Stimulated activated CD4-positive, alpha-beta T cell treated with anti-CD3 and anti-CD28 coated beads, Interleukin-2, amount 100 ng/mL, for 4 hours (primary cell): Measurements from ENCODE around the gene MTM1.

ENCODE experiments used
- DNase-seq: peaks from one replicate; pipeline ENCODE4 v3.0.0-alpha.2; 2020; ENCODE audit warnings: low read depth

The MTM1 gene

DNA sequence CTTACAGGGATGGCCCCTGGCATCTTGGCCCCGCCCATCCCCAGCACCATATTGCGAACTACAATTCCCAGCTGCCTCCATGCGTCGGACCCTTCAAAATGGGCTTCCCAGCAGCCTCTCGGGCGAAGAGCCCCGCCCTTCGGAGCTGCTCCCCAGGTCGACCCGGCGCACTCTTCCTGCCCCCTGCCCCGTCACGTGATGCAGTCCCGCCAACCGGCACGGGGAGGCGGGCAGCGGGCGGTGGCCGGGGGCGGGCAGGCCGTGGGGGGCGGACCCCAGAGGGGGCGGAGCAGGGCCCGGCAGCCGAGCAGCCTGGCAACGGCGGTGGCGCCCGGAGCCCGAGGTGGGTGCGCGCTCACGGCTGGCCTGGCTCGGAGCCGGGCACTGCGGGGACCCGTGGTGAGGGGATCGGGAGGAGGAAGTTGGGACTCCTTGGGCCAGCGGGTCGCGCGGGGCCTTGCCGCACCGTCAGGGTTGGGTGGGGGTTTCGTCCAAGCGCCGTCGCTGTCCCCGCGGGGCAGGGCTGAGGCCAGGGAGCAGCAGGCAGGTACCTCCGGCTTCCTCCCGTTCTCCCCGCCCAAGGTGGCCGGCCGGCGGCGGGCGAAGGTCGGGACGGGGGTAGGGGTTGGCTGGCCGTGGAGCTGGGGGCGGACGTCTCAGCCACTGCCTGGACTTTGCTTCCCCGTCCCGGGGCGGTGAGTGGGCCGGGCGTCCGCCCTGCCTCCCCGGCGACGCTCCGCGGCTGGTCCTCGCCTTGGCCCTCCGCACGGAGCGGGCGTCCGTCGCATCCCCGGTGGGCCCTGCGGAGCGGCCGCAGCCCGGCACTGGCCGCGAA is at the start of gene MTM1:
Gene MTM1 (plus strand): TSS at position 302 of the 835 bp plus-strand sequence. CDS start 23,994 bp downstream, outside the sequence.
- DNase-seq = peak; percentile 88

DNA sequence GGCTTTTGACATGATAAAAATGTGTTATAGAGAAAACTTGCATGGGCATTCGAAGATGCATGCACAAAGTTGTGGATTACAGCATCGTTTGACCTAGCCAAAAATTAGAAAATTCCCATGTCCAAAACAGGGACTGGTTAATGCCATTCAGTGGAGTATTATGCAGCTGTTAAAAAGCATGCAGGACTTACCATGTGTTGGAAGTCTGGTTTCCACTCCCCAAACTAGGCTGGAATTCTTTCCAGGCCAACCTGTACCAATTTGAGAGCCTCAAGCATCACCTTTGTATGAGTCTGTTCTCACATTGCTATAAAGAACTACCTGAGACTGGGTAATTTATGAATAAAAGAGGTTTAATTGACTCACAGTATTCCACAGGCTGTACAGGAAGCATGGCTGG is 45.9 kb upstream of the MTM1 start:
- DNase-seq = no peak

DNA sequence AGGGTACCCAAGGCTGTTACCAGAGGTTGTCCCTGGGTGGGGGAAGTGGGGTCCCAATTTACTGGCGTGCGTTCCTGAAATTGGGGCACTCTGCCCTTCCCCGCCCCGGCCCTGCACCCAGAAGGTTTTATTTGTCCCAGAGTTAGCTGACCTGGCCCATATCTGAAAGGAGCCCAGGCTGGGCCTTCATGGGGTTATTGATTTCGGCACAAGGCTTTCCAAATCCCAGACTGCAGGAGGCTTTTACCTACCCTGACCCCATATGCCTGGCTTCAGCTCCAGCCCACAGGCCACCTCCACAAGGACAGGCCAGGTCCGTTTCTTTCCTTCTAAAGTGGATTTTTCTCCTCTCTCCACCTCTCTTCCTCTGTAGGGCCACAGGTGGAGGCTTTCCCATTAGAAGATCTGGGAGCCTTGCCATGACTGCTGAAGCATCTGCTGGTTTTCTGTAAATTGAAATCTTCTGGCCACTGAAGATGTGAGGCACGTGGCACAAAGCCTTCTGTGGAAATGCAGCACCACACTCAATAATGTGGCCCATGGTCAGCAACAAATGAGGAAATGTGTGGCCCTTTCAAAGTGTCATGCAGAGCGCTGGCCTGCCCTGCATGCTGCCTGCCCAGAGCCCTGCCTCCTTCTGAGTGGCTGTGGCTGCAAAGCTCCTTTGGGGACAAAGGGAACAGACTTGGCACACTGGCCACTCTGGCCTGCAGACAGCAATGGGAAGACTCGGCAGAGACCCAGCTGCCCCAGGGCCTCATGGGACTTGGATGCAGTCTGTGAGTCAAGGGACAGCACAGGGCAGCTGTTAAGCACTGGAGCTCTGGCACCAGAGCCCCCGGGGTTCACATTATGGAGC is 43.1 kb upstream of the MTM1 start:
- DNase-seq = no peak

DNA sequence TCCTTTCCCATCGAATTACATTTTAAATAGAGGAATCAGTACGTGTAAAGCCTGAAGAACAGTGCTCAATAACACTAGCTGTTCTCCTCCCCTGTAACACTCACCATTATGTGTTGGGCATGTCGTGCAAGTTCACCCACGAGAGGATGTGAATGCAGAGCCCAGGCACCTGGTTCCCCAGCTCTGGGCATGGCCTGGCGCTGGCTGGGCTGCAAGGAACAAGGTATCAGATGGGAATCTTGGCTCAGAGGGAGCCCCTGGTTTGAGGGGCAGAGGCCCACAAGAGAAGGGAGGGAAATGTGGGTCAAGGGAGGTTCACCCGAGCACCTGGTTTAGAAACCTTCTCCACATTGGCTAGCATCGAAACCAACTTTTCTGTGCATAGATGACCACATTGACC is 41.7 kb upstream of the MTM1 start:
- DNase-seq = no peak

DNA sequence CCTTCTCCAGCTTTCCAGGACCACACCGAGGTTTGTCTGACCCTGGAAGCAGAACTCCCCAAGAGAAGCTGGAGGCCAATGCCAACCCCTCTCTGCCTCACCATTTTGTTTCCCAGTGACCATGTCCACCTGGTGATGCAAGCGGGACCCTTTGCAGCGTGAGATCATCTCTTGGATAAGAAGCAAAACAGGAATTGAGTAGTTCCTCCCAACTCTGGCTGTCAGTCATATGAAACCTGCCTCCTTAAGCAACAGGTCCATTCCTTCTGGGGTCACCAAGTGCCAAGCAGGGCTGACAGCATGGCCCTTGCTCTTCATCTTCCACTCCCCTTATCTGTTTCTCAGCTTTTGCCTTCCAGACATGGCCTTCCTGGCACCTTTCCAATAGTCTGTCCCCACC is 41.3 kb upstream of the MTM1 start:
- DNase-seq = no peak

DNA sequence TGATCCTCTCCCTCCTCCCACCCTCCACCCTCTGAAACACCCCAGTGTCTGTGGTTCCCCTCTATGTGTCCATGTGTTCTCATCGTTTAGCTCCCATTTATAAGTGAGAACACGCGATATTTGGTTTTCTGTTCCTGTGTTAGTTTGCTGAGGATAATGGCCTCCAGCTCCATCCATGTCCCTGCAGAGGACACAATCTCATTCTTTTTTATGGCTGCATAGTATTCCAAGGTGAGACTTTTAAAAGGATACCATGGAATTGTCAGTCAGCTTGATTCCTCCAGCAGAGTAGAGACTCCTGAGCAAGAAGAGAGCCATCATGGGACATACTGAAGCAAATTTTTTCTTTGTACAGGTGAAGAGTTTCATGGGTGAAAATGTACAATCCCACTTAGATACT is 38.8 kb upstream of the MTM1 start:
- no peak for DNase-seq

DNA sequence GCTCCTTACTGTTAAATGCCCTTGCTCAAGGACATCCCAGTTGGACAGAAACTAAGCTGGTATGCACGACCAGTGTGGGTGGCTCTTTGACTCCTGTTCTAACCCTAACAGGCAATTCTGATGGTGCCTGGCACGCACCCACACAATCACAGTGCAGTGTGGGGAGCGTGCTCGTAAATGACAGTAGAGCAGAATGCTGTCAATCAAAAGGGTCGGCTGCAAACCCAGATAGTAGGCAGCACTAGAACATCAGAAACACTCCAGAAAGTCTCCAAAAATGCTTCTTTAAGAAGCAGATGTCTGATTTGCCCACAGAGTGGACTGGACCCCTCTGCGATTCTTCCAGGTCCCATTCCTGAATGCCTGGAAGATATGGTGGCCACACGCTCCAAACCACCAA is 37.6 kb upstream of the MTM1 start:
- DNase-seq = no peak

DNA sequence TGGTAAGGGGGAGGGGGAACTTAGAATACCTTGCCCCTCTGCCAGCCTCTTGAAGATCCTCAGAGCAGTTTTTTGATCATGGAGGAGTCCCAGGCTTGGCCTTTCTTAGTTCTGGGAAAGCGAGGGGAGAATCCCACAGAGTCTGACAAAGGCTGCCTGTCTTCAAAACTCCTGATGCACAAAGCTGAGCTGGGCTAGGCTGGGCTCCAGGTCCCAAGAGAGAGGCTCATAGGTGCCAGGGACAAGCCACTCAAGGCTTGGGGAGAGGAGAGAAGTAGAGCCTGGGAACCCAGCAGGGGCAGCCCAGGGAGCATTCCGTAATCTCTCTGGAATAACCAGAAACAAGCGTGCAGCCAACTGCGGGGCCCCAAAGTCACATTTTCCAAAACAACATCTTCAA is 37.0 kb upstream of the MTM1 start:
- DNase-seq = no peak

DNA sequence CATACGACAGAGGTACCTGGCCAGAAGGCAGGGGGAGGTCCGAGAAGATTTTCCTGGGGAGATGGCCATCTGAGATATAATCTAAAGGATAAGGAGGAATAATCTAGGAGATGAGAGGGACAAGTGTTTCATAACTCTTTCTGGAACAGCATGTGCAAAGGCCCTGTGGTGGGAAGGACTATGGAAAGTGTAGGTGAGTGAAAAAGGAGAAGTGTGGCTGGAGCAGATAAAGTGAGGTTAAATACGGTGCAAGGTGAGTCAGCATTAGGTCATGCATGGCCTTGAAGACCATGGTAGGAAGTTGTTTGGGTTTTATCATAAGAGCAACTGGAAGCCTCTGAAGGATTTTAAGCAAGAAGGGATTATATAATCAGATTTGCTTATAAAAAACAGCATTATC is 34.6 kb upstream of the MTM1 start:
- no peak for DNase-seq

DNA sequence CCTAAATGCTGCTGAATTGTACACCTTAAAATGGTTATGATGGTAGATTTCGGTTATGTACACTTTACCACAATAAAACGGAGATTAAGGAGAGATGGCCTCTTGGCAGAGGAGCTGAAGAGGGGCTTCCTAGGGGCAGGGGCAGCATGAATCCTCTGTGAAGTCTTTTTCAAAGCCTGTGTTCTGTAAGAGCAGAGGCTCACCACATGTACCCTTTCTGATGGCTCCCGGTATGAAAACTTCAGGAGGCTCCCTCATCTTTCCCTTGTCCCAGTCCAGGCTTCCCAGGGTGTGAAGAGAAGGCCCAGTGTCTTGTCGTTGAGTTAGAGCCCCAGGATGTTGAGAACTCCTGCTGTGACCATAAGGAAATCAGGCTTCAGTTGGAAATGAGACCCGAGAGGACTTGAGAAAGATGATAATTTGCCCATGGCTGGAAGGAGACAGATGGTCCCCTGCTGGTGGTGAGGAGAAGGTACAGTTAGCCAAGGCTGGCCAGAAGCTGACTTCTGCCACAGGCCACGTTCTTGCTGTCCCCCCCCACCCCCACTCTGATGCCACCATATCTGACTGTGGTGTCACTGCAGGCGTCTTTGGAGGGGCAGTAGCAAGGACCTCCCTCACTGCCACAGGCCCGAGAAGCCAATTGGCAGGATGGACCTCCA is 31.8 kb upstream of the MTM1 start:
- DNase-seq = no peak

DNA sequence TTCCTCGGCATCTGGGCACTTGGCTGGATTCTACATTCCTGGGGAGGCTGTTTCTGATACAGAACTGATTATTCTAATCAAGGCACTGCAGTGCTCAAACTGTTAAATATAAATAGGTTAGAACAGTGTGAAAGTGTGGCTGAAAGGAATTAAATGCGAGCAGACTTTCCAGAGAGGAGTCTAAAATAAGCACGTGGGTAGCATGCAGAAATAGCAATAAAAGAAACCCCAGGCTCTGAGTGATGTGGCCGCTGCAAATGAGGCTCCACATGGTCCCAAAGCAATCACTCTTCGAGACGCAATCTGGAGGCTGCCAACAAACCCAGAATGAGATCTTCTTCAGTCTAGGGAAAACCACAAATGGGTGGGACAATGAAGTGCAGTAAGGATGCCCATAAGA is 30.6 kb upstream of the MTM1 start:
- no peak for DNase-seq

DNA sequence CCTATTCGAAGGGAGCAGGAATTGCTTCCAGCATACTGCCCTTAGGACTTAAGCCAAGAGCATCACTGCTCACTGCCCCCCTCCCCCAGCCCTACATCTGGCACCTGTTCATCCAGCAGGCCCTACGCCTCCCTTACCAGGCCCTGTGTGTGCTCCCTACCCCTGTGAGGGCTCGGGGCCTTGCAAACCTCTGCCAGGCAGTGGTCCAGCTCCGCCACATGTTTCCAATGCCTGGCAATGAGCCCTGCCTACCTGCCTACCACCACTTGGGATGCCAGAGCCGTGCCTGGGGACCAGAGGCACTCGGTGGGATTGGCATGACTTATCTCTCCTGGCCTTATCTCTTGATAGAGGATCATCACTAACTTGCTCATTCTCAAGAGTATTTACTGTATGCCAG is 27.5 kb upstream of the MTM1 start:
- no peak for DNase-seq

DNA sequence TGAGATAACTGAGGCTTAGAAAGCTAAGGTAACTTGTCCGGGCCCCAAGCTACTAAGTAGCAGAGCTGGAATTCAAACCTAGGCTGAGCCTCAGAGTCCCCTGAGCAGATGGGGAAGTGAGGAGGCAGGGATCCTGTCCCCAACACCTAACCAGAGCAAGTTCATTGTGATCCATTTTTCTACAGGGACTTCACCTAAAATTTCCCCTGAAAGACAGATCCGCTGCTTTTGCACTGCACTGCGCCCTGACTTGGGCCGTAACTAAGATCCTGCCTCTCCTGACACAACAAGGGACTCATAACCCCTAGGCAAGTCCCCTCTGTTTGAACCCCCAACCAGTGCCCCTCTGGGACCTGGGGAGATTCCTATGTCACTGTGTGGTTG is 25.6 kb upstream of the MTM1 start:
- DNase-seq = no peak

DNA sequence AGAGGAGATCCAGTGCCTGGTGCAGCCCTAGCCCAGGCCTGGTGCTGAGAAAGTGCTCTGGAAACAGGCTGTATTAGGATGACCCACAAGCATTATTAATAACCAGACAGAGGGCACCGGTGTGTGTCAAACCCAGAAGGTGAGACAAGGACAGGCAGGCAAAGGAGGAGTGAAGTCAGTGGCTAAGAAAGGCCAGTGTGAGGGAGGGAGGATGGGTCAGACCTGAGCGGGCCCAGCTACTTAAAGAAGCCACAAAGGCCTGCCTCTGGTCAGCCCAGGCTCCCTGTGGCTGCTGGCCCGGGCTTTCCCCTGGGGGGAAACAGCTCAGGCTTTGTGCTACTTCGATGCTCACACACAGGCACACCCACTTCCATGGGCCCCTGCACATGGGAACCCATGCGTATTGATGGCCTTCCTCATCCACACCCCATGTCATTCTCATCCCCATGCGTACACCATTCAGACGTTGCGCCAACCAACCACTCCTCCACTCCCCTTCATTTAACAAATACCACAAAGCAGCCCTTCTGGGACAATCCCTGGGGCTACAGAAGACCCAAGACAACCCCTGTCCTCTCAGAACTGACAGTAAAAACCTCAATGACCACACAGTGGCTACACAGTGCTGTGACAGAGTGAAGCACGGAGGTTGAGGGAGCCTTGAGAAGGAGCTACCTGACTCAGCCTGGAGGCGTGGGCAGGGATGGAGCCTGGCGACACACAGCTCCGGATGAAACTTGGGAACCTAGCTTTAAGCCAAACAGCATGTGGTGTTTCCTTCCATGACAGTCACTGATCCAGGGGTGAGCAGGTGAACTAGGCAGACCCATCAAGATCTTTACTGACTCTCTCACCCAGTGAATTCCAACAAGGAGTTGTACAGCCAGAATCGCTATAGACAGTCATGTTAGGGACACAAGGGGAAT is 24.9 kb upstream of the MTM1 start:
- DNase-seq = no peak

DNA sequence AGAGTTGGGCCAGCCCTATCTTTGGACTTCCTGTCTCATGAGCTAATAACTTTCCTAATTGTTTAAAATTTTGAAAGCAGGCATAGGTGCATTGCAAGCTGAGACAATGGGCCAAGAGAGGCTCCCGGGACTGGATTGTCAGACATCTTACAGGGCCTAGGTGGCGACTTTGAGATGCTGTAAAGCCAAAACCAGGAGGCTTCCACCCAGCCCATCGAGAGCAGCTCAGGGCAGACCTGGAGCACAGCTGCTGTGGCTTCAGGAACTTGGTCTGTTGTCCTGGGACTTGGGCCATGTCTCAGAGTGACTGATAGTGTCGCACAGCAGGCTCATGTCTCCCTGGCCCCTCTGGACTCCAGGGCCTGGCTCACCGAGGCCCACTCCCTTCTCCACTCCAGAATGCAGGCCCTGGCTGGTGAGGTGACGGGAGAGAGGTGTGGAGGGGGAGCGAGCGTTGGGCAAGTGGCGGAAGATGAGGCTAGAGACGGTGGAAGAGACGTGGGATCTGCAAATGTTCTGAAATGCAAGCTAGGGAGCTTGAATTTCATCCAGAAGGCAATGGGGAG is 24.1 kb upstream of the MTM1 start:
- no peak for DNase-seq

DNA sequence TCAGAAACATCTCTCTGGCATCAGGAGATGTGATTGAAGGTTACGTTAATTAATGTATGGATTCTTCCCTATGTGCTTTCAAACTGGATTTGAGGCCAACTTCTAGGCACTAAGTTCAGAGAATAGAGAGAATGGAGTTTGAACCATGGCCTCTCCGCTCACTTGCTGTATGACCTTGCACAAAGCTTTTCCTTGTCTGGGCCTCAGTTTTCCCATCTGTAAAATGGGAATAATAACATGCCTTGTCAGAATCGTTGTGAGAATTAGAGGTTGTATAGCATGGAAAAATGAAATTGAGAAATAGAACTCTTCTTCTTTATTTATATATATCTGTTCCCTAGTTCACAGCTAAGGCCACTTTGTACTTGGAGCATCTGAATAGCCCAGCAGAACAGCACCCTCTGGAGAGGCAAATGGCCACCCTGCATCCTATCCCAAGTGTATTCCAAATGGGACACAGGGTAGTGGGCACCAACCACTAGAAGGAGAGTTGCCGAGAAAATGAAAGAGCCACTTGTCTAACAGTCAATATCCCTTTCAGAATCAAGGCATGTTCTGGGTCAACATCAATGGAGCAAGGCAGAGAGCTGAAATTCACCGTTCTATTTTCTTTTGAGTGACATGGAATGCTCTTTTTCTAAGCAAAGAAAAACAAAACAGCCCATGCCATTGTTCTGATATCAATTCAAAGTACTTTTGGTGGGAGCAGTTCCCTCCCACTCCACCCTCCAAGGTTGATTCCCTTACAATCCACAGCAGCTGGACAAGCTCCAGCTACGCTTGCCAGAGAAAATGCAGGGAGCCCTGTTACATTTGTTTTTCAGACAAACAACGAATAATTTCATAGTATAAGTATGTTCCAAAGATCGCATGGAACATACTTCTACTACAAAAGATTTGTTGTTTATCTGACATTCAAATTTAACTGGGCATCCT is 23.3 kb upstream of the MTM1 start:
- DNase-seq = no peak

DNA sequence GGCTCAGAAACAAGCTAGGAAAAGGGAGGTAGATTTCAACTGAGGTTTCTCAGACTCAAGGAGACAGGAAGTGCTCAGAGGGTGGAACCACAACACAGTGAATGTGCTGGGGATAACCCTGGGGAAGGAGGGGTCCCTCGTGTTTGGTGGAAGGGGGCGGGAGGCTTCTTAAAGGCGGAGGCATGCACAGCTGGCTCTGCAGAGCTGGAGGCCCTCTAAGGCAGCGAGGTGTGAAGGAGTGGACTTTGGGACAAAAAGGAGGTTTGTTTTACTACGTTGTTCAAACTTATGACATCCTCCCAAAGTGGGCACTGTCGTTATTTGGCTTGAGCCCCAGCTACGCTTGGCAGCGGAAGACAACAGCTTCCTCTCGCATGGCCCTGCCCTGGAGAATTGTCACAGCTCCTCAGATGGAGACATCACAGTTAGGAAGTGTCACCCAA is 21.7 kb upstream of the MTM1 start:
- peak; percentile 10 for DNase-seq

DNA sequence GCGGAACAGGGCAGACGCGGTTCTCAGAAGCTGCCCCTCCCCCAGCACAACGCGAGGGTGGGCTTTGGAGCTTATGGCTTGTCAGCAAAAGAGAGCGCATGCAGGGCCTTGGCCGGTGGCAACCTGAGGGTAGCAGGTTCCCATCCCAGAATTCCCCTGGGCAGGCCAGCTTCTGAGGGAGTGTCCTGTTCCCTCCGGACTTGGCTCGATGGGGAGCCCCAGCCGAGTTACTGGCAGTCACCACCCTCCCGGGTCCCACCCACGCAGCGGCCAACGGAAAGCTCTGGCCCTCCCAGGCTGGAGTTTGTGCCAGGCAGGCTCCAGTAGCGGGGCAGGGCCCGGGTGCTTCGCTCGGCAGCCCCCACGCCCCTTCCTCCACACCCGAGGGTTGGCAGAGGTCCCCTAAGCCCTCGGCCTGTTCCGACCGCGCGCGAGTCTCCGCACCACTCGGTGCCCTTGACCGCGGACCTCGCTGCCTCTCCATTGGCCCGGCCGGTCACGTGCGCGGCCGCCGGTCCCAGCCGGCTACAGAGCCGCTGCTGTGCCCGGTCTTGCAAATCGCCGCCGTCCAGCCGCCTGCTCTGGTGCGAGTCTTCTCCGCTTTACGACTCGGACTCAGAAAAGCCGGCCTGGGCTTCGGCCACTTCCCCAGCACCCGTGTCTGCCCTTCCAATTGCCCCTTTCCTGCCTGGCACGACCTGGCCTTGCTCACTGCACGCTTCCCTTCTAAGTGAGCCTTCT is 20.9 kb upstream of the MTM1 start:
- no peak for DNase-seq

DNA sequence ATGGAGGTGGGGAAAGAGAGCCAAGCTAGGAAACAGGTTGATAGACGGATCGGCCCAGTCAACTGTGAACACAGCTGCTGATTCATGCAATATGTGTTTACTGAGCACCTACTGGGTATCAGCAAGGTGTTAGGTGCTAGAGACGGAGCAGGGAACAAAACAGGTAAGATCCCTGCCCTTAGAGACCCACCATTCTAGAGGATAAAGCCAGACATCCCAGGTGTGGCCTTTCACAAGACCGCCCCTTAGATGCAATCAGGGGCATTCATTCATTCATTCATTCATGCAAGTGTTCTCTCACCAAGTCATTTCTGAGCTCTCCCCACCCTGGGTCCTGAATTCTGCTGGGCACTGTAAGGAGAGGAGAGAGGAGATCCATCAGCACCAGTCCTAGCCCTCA is 20.2 kb upstream of the MTM1 start:
- no peak for DNase-seq
